Upper lobe of right lung (tissue), 1 donor: ENCODE results near the gene GGT5. TPM values are rescaled to one million over a fixed set of nuclear protein-coding genes. Genes with fewer than 3 reads are reported as not detected.
"Not testable (repeated sequence)": the region's sequence is repeated elsewhere in the genome, so short reads cannot be mapped to it uniquely, and the experiment has no call there.

Experiments
- ATAC-seq: fragments of 200-7000 bp; cut with Tn5 transposase; one replicate; pipeline ENCODE4 v1.9.1; 2020; ENCODE audit warnings: mild to moderate bottlenecking, moderate library complexity
- DNase-seq: peaks from one replicate; pipeline ENCODE4 v3.0.0-alpha.2; 2020
- H3K27ac ChIP-seq: fragments of 200-600 bp; one replicate; pipeline ENCODE4 v1.8.0; 2022
- H3K27me3 ChIP-seq: fragments of 200-600 bp; one replicate; pipeline ENCODE4 v1.8.0; 2022; ENCODE audit warnings: mild to moderate bottlenecking
- H3K36me3 ChIP-seq: fragments of 200-600 bp; one replicate; pipeline ENCODE4 v1.8.0; 2022
- H3K4me1 ChIP-seq: fragments of 200-600 bp; one replicate; pipeline ENCODE4 v1.8.0; 2022
- H3K4me3 ChIP-seq: fragments of 200-600 bp; one replicate; pipeline ENCODE4 v1.8.0; 2022; ENCODE audit warnings: mild to moderate bottlenecking
- H3K9me3 ChIP-seq: fragments of 200-600 bp; one replicate; pipeline ENCODE4 v1.8.0; 2022
- CTCF ChIP-seq: fragments of 200-600 bp; IDR thresholded peaks from one replicate; pipeline ENCODE4 v1.8.0; 2022; ENCODE audit warnings: antibody characterized with exemption
- intact Hi-C: fragments of 100-400 bp; cut with DNase I; formaldehyde crosslinking; loops from one replicate; pipeline ENCODE4 v1.11.0; 2022
- total RNA-seq: library from RNA; stranded (reverse); fragmentation: NEBNext Ultra II Directional; extraction: Animal tissue kit (Norgen Biotek cat#: 25700); gene quantifications from one replicate; pipeline ENCODE4 v1.2.1, GENCODE V29; 2021
- donor health status: DM: no; HTN: yes; CAD: no; lungs with severe emphysema.

The GGT5 gene
- total RNA-seq, 1 donor from 2014 or later, result 66.5 TPM

GRCh38 chr22:24219750-24220149, 25.1 kb downstream of the GGT5 start:
- TF ChIP-seq CTCF, result no peak
- ATAC-seq (no peak), DNase-seq (no peak)
- H3K9me3 ChIP-seq, result peaks cover 3% of the 10 kb centered on the region
- H3K27me3 ChIP-seq, result no peaks in the 10 kb centered on the region
- peaks cover 11% of the 10 kb centered on the region for H3K36me3 ChIP-seq
- H3K27ac ChIP-seq, result no peak overlapping the region
- H3K4me1 ChIP-seq, result no peaks in the 10 kb centered on the region
- intact Hi-C loops, result no loop called here
- H3K4me3 ChIP-seq, result no peak overlapping the region

GRCh38 chr22:24217384-24217783, 27.5 kb downstream of the GGT5 start:
- no peak for TF ChIP-seq CTCF
- intact Hi-C loops, result no loop called here
- ATAC-seq, result no peak
- DNase-seq, result no peak
- no peaks in the 10 kb centered on the region for H3K4me1 ChIP-seq
- H3K4me3 ChIP-seq, result no peak overlapping the region
- H3K36me3 ChIP-seq, result peaks cover 11% of the 10 kb centered on the region
- H3K27ac ChIP-seq, result no peak overlapping the region
- H3K9me3 ChIP-seq, result no peaks in the 10 kb centered on the region
- H3K27me3 ChIP-seq, result no peaks in the 10 kb centered on the region

- no peaks in the 10 kb centered on the region for H3K9me3 ChIP-seq
- intact Hi-C loops, result no loop called here
- peaks cover 11% of the 10 kb centered on the region for H3K36me3 ChIP-seq
- no peak overlapping the region for H3K4me3 ChIP-seq
- TF ChIP-seq CTCF, result no peak
- DNase-seq, result no peak
- no peaks in the 10 kb centered on the region for H3K27me3 ChIP-seq
- no peak for ATAC-seq
- H3K27ac ChIP-seq, result no peak overlapping the region
- H3K4me1 ChIP-seq, result no peaks in the 10 kb centered on the region
Observed at GRCh38 chr22:24216541-24217209, 28.2 kb downstream of the GGT5 start.

GRCh38 chr22:24214467-24215285, 30.2 kb downstream of the GGT5 start:
- no peak for TF ChIP-seq CTCF
- ATAC-seq (peak; percentile 21), DNase-seq (no peak)
- no peaks in the 10 kb centered on the region for H3K4me1 ChIP-seq
- no peak overlapping the region for H3K27ac ChIP-seq
- H3K9me3 ChIP-seq, result no peaks in the 10 kb centered on the region
- H3K27me3 ChIP-seq, result no peaks in the 10 kb centered on the region
- H3K4me3 ChIP-seq, result no peak overlapping the region
- intact Hi-C loops, result no loop called here
- peaks cover 4% of the 10 kb centered on the region for H3K36me3 ChIP-seq

- H3K9me3 ChIP-seq, H3K27ac ChIP-seq, H3K4me3 ChIP-seq, H3K36me3 ChIP-seq, DNase-seq, intact Hi-C loops, H3K27me3 ChIP-seq, ATAC-seq: not testable (repeated sequence)
- peaks cover 16% of the 10 kb centered on the region for H3K4me1 ChIP-seq
Observed at GRCh38 chr22:24213111-24213510, 31.8 kb downstream of the GGT5 start.

GRCh38 chr22:24211716-24212115, 33.2 kb downstream of the GGT5 start:
- H3K36me3 ChIP-seq, H3K9me3 ChIP-seq, DNase-seq, H3K27ac ChIP-seq, H3K27me3 ChIP-seq, intact Hi-C loops, H3K4me3 ChIP-seq, ATAC-seq: not testable (repeated sequence)
- peaks cover 27% of the 10 kb centered on the region for H3K4me1 ChIP-seq

- H3K9me3 ChIP-seq, H3K4me3 ChIP-seq, ATAC-seq, DNase-seq, H3K27ac ChIP-seq, intact Hi-C loops, H3K36me3 ChIP-seq, H3K27me3 ChIP-seq: not testable (repeated sequence)
- peaks cover 38% of the 10 kb centered on the region for H3K4me1 ChIP-seq
Observed at GRCh38 chr22:24210409-24210808, 34.5 kb downstream of the GGT5 start.
